Smooth muscle cell (in vitro differentiated cells): ENCODE results near the gene TAF4. TPM values are rescaled to one million over a fixed set of nuclear protein-coding genes. Genes with fewer than 3 reads are reported as not detected.

Source experiments
- DNase-seq: peaks from one replicate; lab custom pipeline; 2025; ENCODE audit not compliant: unreplicated experiment; lab: John Stamatoyannopoulos, UW
- H2AFZ ChIP-seq: fragments of 200-600 bp; sonication (generic); 2 replicates; pipeline ENCODE4 v1.6.0; 2016; ENCODE audit warnings: antibody characterized with exemption, low read depth, mild to moderate bottlenecking
- H3F3A ChIP-seq: fragments of 200-600 bp; sonication (generic); 2 replicates; pipeline ENCODE4 v1.6.0; 2017; ENCODE audit warnings: antibody characterized with exemption, low read depth
- H3K27ac ChIP-seq: fragments of 200-600 bp; sonication (generic); 2 replicates; pipeline ENCODE4 v1.5.1; 2016; ENCODE audit warnings: low read depth, mild to moderate bottlenecking
- H3K27me3 ChIP-seq: fragments of 200-600 bp; sonication (generic); 2 replicates; pipeline ENCODE4 v1.6.1; 2016; ENCODE audit warnings: low read depth, mild to moderate bottlenecking
- H3K36me3 ChIP-seq: fragments of 200-600 bp; sonication (generic); 2 replicates; pipeline ENCODE4 v1.5.1; 2016; ENCODE audit warnings: low read depth
- H3K4me1 ChIP-seq: fragments of 200-600 bp; sonication (generic); 2 replicates; pipeline ENCODE4 v1.5.1; 2016; ENCODE audit warnings: low read depth
- H3K4me2 ChIP-seq: fragments of 200-600 bp; sonication (generic); 2 replicates; pipeline ENCODE4 v1.6.0; 2016; ENCODE audit warnings: mild to moderate bottlenecking
- H3K4me3 ChIP-seq: fragments of 200-600 bp; sonication (generic); 2 replicates; pipeline ENCODE4 v1.5.1; 2016; ENCODE audit warnings: mild to moderate bottlenecking
- H3K79me2 ChIP-seq: fragments of 200-600 bp; sonication (generic); 2 replicates; pipeline ENCODE4 v1.6.0; 2016; ENCODE audit warnings: low read depth, mild to moderate bottlenecking
- H3K9ac ChIP-seq: fragments of 200-600 bp; sonication (generic); 2 replicates; pipeline ENCODE4 v1.6.0; 2016; ENCODE audit warnings: low read depth
- H3K9me3 ChIP-seq: fragments of 200-600 bp; sonication (generic); replicated peaks from 2 replicates; pipeline ENCODE4 v1.5.1; 2016; ENCODE audit warnings: low read depth
- H4K20me1 ChIP-seq: fragments of 200-600 bp; sonication (generic); 2 replicates; pipeline ENCODE4 v1.6.0; 2016; ENCODE audit warnings: low read depth
- WGBS: methylation state at CpG from one replicate; pipeline ENCODE4 v1.1.7; 2016; ENCODE audit warnings: low lambda C conversion rate; 5-methylcytosine and 5-hydroxymethylcytosine counted together
- polyA plus RNA-seq: library from polyadenylated mRNA; unstranded; fragments of >200 nt; fragmentation: Nextera tagmentation; extraction: Ambion mirVana; gene quantifications from 2 replicates; pipeline ENCODE4 v1.2.1, GENCODE V29; 2016
- total RNA-seq: library from RNA; depleted of rRNA; stranded (reverse); fragments of >200 nt; gene quantifications from 2 replicates; pipeline ENCODE4 v1.2.3, GENCODE V29; 2014
- TF ChIP-seq, protein P1 (sequence below): fragments of 200-600 bp; sonication (generic); IDR thresholded peaks from 2 replicates; pipeline ENCODE4 v1.5.1; 2017; ENCODE audit warnings: borderline replicate concordance, mild to moderate bottlenecking, antibody characterized with exemption; ENCODE audit not compliant: insufficient read depth, poor library complexity, severe bottlenecking

Gene TAF4, protein sequence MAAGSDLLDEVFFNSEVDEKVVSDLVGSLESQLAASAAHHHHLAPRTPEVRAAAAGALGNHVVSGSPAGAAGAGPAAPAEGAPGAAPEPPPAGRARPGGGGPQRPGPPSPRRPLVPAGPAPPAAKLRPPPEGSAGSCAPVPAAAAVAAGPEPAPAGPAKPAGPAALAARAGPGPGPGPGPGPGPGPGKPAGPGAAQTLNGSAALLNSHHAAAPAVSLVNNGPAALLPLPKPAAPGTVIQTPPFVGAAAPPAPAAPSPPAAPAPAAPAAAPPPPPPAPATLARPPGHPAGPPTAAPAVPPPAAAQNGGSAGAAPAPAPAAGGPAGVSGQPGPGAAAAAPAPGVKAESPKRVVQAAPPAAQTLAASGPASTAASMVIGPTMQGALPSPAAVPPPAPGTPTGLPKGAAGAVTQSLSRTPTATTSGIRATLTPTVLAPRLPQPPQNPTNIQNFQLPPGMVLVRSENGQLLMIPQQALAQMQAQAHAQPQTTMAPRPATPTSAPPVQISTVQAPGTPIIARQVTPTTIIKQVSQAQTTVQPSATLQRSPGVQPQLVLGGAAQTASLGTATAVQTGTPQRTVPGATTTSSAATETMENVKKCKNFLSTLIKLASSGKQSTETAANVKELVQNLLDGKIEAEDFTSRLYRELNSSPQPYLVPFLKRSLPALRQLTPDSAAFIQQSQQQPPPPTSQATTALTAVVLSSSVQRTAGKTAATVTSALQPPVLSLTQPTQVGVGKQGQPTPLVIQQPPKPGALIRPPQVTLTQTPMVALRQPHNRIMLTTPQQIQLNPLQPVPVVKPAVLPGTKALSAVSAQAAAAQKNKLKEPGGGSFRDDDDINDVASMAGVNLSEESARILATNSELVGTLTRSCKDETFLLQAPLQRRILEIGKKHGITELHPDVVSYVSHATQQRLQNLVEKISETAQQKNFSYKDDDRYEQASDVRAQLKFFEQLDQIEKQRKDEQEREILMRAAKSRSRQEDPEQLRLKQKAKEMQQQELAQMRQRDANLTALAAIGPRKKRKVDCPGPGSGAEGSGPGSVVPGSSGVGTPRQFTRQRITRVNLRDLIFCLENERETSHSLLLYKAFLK
- total RNA-seq = 7.4 and 8.5 TPM in 2 replicates
- 0.67 and 0.96 TPM in 2 replicates for polyA plus RNA-seq

DNA sequence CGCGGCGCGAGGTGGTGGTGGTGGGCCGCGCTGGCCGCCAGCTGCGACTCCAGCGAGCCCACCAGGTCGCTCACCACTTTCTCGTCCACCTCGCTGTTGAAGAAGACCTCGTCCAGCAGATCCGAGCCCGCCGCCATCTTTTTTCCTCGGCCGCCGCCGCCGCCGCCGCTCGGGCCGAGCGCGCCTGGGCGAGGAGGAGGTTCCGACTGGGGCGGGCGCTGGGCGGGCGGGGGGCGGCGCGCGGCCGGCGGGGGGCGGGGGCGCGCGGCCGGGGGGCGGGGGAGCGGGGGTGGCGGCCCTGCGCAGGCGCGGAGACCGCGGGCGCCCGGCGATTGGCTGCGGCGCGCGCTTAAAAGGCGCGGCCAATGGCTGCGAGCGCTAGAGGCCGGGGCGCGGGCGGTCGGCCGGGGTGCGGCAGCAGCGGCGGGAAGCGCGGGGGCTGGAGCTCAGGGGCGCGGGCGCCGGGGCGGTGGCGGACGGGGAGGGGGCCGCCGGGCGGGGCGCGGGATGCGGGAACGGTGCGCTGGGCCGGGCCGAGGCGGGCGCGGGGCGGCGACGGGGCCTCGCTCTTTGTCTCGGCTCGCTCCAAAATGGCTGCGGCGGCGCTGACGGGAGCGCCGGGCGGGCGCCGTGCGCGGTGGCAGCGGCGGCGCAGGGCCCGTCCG lies at the start of gene TAF4:
TAF4 (minus strand) TSS at position 208 of the 665 bp plus-strand sequence; CDS start at position 137, 71 bp downstream.
- peak within 1 kb of the TSS; percentile 83 for H3K4me3 ChIP-seq
- H3K27me3 ChIP-seq = no peaks in the 10 kb centered on the region
- peak; percentile 66 for DNase-seq
- H3K36me3 ChIP-seq = no peaks in the 10 kb centered on the region
- no peaks in the 10 kb centered on the region for H3K9me3 ChIP-seq
- H3K79me2 ChIP-seq = peaks cover 31% of the 10 kb centered on the region
- peaks cover 5% of the 10 kb centered on the region for H3F3A ChIP-seq
- H2AFZ ChIP-seq = no peak within 1 kb of the TSS
- peak within 1 kb of the TSS; percentile 84 for H3K4me2 ChIP-seq
- TF ChIP-seq, protein P1, sequence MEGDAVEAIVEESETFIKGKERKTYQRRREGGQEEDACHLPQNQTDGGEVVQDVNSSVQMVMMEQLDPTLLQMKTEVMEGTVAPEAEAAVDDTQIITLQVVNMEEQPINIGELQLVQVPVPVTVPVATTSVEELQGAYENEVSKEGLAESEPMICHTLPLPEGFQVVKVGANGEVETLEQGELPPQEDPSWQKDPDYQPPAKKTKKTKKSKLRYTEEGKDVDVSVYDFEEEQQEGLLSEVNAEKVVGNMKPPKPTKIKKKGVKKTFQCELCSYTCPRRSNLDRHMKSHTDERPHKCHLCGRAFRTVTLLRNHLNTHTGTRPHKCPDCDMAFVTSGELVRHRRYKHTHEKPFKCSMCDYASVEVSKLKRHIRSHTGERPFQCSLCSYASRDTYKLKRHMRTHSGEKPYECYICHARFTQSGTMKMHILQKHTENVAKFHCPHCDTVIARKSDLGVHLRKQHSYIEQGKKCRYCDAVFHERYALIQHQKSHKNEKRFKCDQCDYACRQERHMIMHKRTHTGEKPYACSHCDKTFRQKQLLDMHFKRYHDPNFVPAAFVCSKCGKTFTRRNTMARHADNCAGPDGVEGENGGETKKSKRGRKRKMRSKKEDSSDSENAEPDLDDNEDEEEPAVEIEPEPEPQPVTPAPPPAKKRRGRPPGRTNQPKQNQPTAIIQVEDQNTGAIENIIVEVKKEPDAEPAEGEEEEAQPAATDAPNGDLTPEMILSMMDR = no peak
- WGBS = under 1% methylated on average over 30 of the region's 116 CpGs
- H3K4me1 ChIP-seq = peaks cover 13% of the 10 kb centered on the region
- peaks cover 37% of the 10 kb centered on the region for H4K20me1 ChIP-seq
- H3K27ac ChIP-seq = peak within 1 kb of the TSS; percentile 70
- peak within 1 kb of the TSS; percentile 90 for H3K9ac ChIP-seq

DNA sequence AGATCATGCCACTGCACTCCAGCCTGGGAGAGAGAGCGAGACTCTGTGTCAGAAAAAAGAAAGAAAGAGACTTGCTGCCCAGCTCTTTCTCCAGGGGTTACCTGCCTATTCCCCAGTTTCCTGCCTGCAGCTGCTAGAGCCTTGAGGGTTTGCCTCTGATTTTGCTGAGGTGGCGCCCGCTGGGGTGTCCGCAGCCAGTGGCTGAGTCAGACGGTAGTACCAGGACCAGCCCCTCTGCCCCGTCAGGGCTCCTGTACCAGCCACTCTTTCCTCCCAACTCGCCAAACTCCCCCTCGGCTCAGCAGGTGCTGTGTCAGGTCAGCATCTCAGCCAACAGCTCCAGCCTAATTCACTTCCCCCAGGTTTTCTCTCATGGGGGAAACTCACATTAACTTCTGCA lies 49.2 kb upstream of the TAF4 start:
- Histone ChIP-seq H3K4me2 (no peak overlapping the region), H3K79me2 (no peaks in the 10 kb centered on the region)
- TF ChIP-seq, protein P1 = no peak

DNA sequence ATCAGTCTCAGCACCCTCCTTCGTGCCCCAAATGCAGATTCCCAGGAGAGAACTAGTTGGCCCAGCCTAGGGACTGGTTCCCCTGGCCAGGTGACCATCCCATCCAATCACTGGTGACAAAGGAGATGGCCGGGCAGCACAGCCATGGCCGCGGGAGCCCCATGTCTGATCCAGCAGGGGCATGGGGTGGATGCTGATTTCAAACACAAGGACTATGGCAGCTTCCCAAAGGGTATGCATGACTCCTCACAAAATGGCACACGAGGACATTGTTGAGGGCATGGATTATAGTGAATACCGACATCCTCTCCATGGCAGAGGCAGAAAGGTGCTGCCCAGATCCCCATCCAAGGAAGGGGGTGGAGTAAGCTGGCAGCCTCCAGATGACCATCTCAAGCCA lies 46.7 kb upstream of the TAF4 start:
- Histone ChIP-seq H3K9ac (no peak overlapping the region), H3K4me2 (no peak overlapping the region), H3K79me2 (no peaks in the 10 kb centered on the region), H3K36me3 (no peaks in the 10 kb centered on the region), H3K4me3 (no peak overlapping the region), H2AFZ (no peak overlapping the region), H3F3A (no peaks in the 10 kb centered on the region), H3K27ac (no peak overlapping the region), H4K20me1 (no peaks in the 10 kb centered on the region), H3K9me3 (no peaks in the 10 kb centered on the region), H3K27me3 (peaks cover 3% of the 10 kb centered on the region), H3K4me1 (no peaks in the 10 kb centered on the region)
- no peak for DNase-seq
- WGBS = 92% methylated on average over 6 of the region's 6 CpGs
- TF ChIP-seq, protein P1 = no peak

More for the DNA sequence above, 49.2 kb upstream of the TAF4 start:
- Histone ChIP-seq H3K27me3 (peaks cover 3% of the 10 kb centered on the region), H3K4me3 (no peak overlapping the region), H3K27ac (no peak overlapping the region), H3K36me3 (no peaks in the 10 kb centered on the region), H3K9me3 (no peaks in the 10 kb centered on the region), H3F3A (no peaks in the 10 kb centered on the region), H3K9ac (no peak overlapping the region), H2AFZ (no peak overlapping the region), H4K20me1 (no peaks in the 10 kb centered on the region), H3K4me1 (peaks cover 6% of the 10 kb centered on the region)
- no peak for DNase-seq
- WGBS = 33% methylated on average over 7 of the region's 8 CpGs
